Endothelial cell of umbilical vein (primary cell): ENCODE data around the gene TNS1.

Source experiments
- EZH2 ChIP-seq: IDR thresholded peaks from 2 replicates; pipeline ENCODE4 v1.6.1; 2012; ENCODE audit warnings: borderline replicate concordance, low read depth, mild to moderate bottlenecking, moderate library complexity, low read length, inconsistent platforms; ENCODE audit not compliant: severe bottlenecking
- POLR2A ChIP-seq: IDR thresholded peaks from 2 replicates; pipeline ENCODE4 v1.6.1; 2012; ENCODE audit warnings: low read depth, mild to moderate bottlenecking, control low read depth, low read length
- POLR2AphosphoS5 ChIP-seq: IDR thresholded peaks from 2 replicates; pipeline ENCODE4 v1.6.1; 2012; ENCODE audit warnings: low read depth, mild to moderate bottlenecking, control low read depth, low read length, moderate library complexity; ENCODE audit not compliant: insufficient read depth
- TF ChIP-seq, protein P1 (sequence below), 2 donors: IDR thresholded peaks; 1 replicate in 1 of 2; 2 replicates in 1 of 2; pipeline ENCODE4 v1.5.1; 2011; ENCODE audit warnings: low read length in 2 of 2, mild to moderate bottlenecking in 2 of 2, moderate library complexity in 2 of 2, control low read depth in 1 of 2, inconsistent platforms in 1 of 2, low read depth in 1 of 2; ENCODE audit not compliant: insufficient read depth in 1 of 2; ENCODE audit errors: extremely low read depth in 1 of 2

GRCh38 chr2:217939629-217940245 is 63.1 kb downstream of the TNS1 start:
- TF ChIP-seq, protein P1, sequence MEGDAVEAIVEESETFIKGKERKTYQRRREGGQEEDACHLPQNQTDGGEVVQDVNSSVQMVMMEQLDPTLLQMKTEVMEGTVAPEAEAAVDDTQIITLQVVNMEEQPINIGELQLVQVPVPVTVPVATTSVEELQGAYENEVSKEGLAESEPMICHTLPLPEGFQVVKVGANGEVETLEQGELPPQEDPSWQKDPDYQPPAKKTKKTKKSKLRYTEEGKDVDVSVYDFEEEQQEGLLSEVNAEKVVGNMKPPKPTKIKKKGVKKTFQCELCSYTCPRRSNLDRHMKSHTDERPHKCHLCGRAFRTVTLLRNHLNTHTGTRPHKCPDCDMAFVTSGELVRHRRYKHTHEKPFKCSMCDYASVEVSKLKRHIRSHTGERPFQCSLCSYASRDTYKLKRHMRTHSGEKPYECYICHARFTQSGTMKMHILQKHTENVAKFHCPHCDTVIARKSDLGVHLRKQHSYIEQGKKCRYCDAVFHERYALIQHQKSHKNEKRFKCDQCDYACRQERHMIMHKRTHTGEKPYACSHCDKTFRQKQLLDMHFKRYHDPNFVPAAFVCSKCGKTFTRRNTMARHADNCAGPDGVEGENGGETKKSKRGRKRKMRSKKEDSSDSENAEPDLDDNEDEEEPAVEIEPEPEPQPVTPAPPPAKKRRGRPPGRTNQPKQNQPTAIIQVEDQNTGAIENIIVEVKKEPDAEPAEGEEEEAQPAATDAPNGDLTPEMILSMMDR (IDR thresholded peaks at IDR 0.05; ENCODE audit: extremely low read depth in 1 of 2, insufficient read depth in 1 of 2, low read depth in 1 of 2, low read length in 2 of 2), result no peak
- no peak for TF ChIP-seq POLR2AphosphoS5
- no peak for TF ChIP-seq EZH2
- TF ChIP-seq POLR2A, result no peak
